Nucleus accumbens (tissue), 56 donors: ENCODE data around the gene FBXO38.
A peak's percentile ranks its signal among the peaks of the same experiment; 100 is the strongest.

Experiments
- DNase-seq, 56 donors: peaks; one replicate each; lab custom pipeline; 2025; lab: John Stamatoyannopoulos, UW

FBXO38 gene, protein sequence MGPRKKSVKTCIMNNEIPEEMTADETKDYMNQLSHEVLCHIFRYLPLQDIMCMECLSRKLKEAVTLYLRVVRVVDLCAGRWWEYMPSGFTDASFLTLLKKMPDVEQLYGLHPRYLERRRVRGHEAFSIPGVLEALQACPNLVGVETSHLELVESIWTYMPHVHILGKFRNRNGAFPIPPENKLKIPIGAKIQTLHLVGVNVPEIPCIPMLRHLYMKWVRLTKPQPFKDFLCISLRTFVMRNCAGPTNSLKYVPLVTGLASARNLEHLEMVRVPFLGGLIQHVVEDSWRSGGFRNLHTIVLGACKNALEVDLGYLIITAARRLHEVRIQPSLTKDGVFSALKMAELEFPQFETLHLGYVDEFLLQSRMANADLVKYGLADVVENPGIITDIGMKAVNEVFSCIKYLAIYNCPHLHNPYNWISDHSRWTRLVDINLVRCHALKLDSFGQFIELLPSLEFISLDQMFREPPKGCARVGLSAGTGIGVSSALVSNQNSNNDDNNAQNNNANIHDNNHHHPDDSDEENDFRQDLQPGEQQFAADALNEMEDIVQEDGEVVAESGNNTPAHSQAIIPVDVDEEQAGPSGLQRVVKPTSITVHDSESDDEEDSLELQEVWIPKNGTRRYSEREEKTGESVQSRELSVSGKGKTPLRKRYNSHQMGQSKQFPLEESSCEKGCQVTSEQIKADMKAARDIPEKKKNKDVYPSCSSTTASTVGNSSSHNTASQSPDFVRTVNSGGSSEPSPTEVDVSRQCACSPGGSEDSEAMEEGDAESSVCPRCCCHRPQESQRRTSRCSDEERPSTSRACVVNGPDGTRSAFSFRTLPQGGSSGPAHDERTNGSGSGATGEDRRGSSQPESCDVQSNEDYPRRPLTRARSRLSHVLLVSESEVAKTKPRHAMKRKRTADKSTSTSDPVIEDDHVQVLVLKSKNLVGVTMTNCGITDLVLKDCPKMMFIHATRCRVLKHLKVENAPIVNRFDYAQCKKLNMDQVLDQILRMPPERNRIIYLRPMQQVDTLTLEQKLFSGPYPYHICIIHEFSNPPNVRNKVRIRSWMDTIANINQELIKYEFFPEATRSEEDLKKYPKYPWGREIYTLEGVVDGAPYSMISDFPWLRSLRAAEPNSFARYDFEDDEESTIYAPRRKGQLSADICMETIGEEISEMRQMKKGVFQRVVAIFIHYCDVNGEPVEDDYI

GRCh38 chr5:148383564-148384379 lies at the start of gene FBXO38:
Gene FBXO38 (plus strand): TSS chr5:148383958. CDS start chr5:148394777, 10,819 bp downstream.
- peak; percentile 60 to 98 (median 92) for DNase-seq

DNA sequence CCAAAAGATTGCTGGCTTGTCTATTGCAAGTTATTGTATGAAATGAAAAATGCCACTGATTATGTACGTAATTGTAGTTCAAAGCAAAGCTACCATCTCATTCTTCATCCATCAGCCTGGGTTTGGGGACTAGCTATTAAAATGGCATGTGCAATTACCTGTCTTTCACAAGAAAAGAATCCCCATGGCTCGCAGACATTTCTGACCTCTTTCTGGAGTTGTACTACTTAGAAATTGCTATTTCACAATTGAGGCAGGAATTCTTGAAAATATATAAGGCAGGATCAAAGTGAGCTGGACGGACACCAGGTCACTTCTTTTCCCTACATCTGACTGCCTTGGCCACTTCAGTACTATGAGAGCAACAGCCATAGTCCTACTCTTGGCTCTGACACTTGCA lies 48.5 kb upstream of the FBXO38 start, which contains the start of gene SPINK9:
TSS of gene SPINK9 (plus strand) at position 301 of the 400 bp plus-strand sequence. CDS start at position 356, 55 bp downstream.
- no peak for DNase-seq

GRCh38 chr5:148336704-148337435 lies 46.9 kb upstream of the FBXO38 start:
- DNase-seq: no peak

- no peak for DNase-seq
These were observed 41.2 kb upstream of the FBXO38 start for GRCh38 chr5:148342371-148343045.

DNA sequence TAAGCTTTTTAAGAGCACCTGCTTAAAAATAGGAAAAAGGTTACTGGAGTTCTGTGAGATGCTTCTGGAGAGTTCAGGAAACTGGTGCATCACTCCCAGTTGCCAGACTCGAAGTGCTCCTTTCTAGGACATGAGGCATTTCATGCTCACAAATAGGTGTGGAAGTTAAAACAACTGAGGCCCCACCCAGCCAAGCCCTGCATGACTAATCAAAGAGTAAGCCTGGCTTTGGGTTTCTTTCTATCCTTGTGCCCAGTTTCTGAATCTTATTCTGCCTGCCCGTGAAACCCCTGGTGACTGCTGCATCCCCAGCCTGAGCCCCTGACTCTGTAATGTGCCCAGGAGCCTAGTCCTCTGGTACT lies 40.7 kb upstream of the FBXO38 start:
- DNase-seq: no peak

DNA sequence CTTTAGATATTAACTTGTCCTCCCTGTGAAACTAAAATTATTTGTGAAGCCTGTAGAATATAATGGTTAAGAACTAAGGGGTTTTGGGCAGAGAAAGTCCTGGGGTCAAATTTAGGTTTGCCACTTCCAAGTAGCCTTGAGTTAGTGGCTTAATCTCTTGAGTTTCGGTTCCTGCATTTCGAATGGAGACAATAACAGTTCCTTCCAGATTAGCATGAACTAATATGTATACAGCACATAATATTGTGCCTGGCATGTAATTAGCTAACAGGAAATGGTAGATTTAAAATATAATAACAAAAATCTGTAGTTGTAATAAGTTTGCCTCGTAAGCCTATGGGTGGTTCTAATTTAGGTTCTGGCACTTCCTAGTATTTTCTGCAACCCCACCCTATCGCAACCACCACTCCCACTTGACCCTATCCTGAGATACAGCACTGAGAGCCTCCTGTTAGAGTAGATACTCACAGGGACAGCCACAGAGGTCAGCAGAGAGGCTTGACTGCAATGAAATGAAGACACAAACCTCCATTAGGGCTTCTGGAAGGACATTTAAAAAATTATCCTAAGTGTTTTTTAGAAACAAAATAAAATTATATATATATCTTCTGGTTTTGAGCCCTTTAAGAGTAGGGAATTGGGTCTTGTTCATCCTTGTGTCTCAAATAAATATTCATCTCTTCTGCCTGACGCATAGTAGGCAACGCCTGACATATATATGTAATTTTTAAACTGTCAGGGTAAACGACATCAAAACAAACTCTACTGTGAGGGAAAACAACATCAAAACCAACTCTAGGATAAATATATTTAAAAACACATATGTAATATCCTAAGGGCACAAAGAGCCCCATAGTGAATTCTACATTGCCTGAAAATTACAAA lies 39.9 kb upstream of the FBXO38 start:
- no peak for DNase-seq

- DNase-seq: no peak
These were observed 36.1 kb upstream of the FBXO38 start for GRCh38 chr5:148347706-148348105.

GRCh38 chr5:148352696-148353095 lies 31.1 kb upstream of the FBXO38 start:
- DNase-seq: no peak

DNA sequence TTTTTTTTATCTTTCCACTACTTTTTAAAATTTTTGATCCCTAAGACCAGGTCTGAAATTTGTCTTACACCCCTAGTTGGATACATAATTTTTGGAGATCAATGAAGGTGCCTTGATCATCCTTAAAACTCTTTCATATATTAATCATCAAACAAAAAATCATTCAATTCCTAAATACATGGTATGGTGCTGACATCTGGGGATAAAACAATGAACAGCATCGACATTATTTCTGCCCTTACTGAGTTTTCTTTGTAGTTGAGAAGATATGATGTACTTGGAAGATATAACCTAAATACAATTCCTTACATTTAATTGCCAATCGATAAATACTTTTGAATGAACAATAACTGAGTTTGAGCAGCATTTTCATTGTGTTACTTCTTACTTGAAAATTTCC lies 30.1 kb upstream of the FBXO38 start:
- no peak for DNase-seq

DNA sequence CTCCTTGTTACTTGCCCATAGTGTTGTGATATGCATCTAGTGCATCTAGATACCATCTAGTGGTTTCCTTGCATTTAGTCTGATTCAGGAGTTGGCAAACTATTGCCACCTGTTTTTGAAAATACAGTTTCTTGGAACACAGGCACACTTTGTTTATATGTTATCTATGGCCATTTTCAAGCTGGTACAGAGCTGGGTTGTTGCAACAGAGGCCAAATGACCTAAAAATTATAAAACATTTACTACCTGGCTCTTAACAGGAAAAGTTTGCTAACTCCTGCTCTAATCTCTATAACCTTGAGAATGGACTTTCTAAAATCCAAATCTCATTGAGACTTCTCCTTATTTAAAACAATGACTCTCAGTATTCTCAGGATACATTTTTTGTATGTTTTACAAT lies 19.4 kb upstream of the FBXO38 start:
- no peak for DNase-seq

GRCh38 chr5:148368299-148368698 lies 15.5 kb upstream of the FBXO38 start:
- DNase-seq: no peak

DNA sequence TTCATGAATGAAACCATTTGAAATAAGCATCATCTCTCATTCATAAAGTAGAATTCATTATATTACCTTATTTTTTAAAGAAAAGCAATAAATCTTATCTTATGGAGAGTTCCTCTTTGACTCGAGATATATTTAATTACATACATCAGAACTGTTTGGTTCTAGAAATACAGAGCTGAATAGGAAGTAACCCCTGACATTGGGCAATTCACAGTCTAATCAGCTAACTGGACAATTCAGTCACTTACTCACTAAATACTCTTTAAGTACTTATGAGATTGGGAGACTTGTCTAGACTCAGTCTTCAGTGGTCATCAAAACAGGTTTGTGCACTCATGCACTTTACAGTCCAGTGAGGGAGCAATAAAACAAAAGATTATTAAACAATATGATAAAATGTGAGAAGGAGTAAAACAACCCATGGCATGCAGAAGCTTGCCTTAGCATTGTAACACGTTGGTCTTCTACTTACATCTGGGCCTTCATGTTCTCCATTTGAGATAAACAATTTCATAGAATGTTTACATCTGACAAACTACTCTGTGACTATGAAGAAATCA lies 11.5 kb upstream of the FBXO38 start:
- DNase-seq: no peak

DNA sequence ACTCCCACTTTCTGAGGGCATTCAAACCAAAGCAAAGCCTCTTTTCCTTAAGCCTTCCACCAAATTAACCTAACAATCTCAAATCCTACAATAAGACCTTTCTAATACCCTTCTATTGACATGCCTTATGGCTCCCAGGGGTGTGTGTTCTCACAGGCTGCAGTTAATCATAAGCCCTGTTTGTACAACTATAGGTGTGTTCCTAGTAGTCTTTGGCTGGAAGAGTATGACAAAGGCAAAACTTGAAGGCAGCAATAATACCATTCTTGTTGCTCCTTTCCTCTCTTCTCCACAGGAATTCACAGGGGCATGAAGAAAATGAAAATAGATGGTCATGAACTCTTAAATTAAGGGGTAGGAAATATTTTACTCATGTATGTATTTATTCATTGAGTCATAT lies 10.9 kb upstream of the FBXO38 start:
- DNase-seq: no peak

DNA sequence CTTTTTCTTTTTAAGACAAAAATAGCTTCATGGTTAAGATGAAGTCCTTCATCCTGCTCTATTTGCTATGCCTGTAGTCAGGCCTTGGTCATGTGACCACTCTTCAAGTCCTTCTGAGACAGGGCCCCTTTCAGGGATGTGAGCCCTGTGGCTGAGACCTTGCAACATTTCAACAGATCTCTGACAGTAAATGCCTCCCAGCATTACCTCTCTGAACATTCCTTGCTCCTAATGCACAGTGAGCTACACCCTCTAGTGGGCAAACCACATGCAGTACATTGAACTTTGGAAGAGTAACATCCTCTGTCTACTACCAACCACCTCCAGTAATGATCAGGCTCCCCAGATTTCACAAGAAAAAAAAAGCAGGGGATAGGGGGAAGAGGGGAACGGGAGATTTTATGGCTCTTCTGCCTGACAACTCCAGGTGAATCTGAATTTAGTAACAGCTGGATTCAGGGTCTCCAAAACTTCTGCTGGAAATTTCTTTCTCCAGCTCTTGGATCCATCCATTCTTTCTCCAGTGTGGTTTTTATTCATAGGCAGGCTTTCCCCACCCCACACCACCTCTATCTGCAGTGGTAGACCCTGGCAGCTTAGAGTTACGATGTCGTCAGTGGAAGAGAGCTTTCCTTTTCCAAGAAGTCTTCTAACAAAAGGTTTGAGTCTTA lies 8.9 kb upstream of the FBXO38 start:
- DNase-seq: peak in 28 of 56 donors; percentile 0 to 42 (median 5)

- DNase-seq: no peak
These were observed 7.6 kb upstream of the FBXO38 start for GRCh38 chr5:148376198-148376597.

DNA sequence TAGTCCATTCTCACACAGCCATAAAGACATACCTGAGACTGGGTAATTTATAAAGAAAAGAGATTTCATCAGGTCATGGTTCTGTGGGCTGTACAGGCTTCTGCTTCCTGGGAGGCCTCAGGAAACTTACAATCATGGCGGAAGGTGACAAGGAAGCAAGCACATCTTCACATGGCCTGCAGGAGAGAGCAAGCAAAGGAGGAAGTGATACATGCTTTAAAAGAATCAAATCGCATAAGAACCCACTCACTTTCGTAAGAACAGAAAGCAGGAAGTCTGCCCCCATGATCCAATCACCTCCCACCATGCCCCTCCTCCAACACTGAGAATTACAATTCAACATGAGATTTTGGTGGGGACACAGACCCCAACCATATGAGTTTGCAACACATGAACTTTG lies 5.1 kb upstream of the FBXO38 start:
- DNase-seq: no peak

- no peak for DNase-seq
These were observed 4.4 kb upstream of the FBXO38 start for GRCh38 chr5:148379340-148379739.
